PC-3 (cell line): ENCODE data around the gene KCTD20.

Experiments used
- CTCF ChIP-seq: fragments of 300-600 bp; sonication (generic); conservative IDR thresholded peaks from 2 replicates; pipeline ENCODE4 v1.5.1; 2017; ENCODE audit warnings: antibody characterized with exemption, low read depth, mild to moderate bottlenecking, low read length
- EZH2 ChIP-seq: fragments of 300-600 bp; sonication (generic); IDR thresholded peaks from one replicate; pipeline ENCODE4 v1.6.1; 2017; ENCODE audit warnings: antibody characterized with exemption, mild to moderate bottlenecking, low read length; ENCODE audit not compliant: unreplicated experiment
- EZH2phosphoT487 ChIP-seq: fragments of 300-600 bp; sonication (generic); IDR thresholded peaks from 2 replicates; pipeline ENCODE4 v1.6.1; 2018; ENCODE audit warnings: mild to moderate bottlenecking, antibody characterized with exemption, low read length, borderline replicate concordance

GRCh38 chr6:36493319-36493718 lies 50.5 kb downstream of the KCTD20 start:
- TF ChIP-seq CTCF (no peak), EZH2 (no peak), EZH2phosphoT487 (no peak)
